NCI-H2107 treated with DMSO at 0.1 percent for 48 hours (cell line): ENCODE measurements around the gene AKR1E2.

Source experiments
- DNase-seq: peaks from one replicate; lab custom pipeline; 2025; ENCODE audit not compliant: unreplicated experiment; lab: John Stamatoyannopoulos, UW

The AKR1E2 gene

DNA sequence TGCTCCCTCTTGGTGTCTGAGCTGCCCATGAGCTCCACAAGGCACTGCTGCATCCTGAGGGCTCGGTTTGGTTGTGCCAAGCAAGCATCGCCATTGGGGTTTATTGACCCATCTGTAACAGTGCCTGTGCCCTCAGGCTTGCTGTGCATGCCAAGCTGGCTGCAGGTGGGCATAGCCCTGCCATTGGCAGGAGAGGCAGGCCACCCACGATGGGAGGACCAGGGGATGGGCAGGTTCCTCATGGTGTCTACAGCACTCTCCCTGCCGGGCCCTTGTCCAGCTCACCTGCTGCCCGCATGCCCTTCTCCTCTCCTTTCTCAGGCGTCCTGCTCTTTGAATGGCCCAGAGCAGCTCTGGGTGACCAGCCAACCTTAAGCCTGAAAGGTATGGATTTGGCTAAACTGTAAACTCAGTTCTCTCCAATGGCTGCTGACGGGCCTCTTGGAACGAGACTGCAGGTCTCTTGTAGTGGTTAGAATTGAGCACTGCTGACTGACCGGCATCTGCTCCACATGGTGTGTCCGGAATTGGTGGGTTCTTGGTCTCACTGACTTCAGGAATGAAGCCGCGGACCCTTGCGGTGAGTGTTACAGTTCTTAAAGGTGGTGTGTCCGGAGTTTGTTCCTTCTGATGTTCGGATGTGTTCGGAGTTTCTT, 17.6 kb downstream of the AKR1E2 start:
- DNase-seq, result no peak

DNA sequence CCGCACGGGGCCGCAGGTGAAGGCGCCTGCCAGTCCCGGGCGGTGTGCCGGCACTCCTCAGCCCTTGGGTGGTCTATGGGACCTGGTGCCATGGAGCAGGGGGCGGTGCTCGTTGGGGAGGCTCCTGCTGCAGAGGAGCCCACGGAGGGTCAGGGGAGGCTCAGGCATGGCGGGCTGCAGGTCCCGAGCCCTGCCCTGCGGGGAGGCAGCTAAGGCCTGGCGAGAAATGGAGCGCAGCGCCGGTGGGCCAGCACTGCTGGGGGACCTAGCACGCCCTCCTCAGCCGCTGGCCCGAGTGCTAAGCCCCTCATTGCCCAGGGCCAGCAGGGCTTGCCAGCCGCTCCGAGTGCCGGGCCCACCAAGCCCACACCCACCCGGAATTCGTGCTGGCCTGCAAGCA, 18.9 kb downstream of the AKR1E2 start:
- DNase-seq, result no peak

- DNase-seq, result no peak
These were observed 19.8 kb downstream of the AKR1E2 start for GRCh38 chr10:4845766-4846165.

- DNase-seq, result no peak
These were observed 20.8 kb downstream of the AKR1E2 start for GRCh38 chr10:4846775-4847174.

- no peak for DNase-seq
These were observed 21.8 kb downstream of the AKR1E2 start for GRCh38 chr10:4847561-4848355.

DNA sequence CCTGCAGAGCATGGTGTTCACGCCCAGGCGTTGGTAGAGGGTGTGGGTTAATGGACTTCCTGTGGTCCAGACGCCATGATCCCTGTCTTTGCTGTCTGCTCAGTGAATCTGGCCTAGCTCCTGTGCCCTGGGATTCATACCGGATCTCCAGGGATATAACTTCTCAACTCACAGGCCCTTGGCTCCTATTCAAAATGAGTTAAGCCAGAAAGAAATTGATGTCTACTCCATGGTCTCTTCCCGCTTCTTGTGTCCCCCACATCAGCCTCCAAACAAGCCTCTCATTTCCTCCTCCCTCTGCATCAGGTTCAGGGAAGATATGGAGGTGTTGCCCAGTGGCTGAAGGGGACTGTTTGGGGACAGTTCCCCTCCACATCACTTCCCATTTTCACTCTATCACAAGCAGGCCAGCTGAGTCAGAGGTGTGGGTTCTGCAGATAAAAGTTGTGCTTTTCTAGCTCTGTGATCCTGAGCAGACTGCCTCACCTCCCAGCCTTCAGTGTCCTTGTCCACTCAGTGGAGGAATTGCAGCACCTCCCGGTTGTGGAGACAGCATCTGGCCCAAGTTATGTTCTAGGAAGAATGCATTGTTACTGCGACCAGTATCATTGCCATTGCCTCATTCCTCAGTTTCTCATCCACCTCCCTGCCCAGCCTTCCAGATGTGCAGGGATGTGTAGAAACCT, 22.5 kb downstream of the AKR1E2 start:
- DNase-seq, result no peak

DNA sequence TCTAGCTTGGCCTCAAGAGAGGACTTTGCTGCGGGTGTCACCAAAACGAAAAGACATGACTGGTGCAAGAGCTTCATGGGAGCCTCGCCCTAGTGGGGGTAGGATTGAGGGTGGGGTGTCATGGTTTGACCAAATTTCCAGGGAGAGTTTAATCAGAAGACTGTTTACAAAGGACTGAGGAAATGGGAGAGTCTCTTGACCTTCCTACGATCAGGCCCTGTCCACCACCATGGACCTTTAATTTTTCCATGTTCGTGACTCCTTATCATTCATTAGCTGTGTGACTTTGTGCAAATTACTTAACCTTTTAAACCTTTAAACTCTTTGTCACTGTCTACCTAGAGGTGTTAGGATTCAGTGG, 23.0 kb downstream of the AKR1E2 start:
- no peak for DNase-seq

- peak; percentile 69 for DNase-seq
These were observed 23.7 kb downstream of the AKR1E2 start for GRCh38 chr10:4849555-4850242.

DNA sequence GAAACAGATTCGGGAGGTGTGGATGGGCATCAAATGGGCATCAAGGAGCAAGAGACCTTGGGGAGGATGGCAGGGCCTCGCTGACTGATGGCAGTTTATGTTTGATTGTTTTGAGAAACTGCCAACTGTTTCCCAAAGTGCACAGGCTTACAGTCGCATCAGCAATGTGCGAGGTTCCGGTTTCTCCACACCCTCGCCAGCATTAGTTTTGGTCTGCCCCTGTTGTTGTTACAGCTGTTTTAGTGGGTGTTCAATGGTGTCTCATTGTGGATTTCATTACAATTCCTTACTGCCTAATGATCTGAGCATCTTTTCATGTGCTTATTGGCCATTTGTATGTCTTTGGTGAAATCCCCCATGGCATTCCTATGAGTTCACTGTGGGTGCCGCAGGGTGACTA, 24.4 kb downstream of the AKR1E2 start:
- DNase-seq, result no peak

DNA sequence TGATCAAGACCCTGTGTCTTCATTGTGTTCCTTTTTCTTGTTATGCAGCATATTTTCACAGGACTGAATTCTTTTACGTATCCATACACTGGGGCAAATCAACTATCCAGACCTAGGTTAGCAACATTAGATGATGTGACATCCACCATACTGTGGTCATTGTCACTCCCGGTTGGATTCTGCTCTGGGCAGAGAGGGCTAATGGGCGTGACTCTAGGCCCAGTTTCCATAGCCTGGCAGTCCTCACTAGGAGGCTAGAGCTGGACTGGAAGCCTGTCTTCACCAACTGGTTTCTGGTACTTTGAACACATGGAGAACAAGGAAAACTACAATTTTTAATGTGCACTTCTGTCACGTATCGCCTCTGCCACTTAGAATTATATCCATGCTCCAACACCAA, 25.2 kb downstream of the AKR1E2 start:
- DNase-seq, result no peak

DNA sequence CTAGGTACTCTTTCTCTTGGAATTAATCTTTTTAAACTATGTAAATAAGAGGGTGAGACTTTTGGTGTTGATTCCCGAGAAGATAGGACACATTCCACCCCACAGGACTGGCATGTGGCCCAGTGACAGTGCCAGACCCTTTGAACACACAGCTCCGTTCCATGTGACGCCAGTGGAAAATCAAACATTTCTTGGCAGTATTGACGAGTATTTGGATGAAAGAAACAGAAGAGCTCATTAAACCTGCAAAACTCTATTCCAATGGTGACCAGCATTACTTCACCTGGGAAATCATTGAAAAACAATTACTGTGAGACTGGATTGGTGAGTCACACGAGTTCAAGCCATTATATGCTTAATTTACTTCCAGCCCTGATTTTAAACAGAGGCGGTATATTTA, 25.8 kb downstream of the AKR1E2 start:
- no peak for DNase-seq

GRCh38 chr10:4865945-4866661, 40.1 kb downstream of the AKR1E2 start:
- DNase-seq, result no peak

DNA sequence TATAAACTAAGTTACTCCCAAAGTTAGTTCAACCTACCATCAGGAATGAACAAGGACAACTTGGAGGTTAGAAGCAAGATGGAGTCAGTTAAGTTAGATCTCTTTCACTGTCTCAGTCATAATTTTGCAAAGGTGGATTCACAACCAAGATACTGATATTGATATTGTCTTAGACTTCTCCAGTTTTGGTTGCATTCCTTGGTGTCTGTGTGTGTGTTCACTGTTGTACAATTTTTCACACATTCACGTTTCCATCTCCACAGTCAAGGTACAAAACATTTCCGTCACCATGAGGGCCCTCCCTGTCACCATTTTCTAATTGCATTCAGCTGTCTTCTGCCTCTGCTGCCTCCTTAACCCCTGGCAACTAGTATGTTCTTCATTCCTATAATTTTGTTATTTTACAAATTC, 41.1 kb downstream of the AKR1E2 start:
- no peak for DNase-seq

GRCh38 chr10:4867520-4868356, 41.7 kb downstream of the AKR1E2 start:
- no peak for DNase-seq

GRCh38 chr10:4868357-4868657, 42.3 kb downstream of the AKR1E2 start:
- DNase-seq, result no peak

DNA sequence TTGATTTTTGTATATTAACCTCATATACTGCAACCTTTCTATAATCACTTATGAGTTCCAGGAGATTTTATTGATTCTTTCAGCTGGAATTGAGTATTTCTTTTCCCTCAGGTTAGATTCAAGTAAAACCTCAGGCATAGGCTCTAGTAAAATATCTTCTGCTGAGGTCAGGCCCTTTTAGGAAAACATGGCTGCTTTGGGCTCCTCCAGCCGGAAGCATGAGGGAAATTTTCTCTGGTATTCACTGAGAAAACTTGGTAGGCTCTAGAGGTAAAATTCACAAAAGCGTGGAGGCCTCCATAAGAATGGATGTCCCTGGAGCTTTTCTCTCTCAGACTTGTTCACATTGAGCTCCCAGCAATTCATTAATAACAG, 56.7 kb downstream of the AKR1E2 start:
- no peak for DNase-seq

- DNase-seq, result no peak
These were observed 57.2 kb downstream of the AKR1E2 start for GRCh38 chr10:4883079-4883739.

- no peak for DNase-seq
These were observed 59.2 kb downstream of the AKR1E2 start for GRCh38 chr10:4885162-4885561.

GRCh38 chr10:4887501-4887900, 61.5 kb downstream of the AKR1E2 start:
- no peak for DNase-seq

GRCh38 chr10:4888236-4888635, 62.2 kb downstream of the AKR1E2 start:
- DNase-seq, result no peak
